Stimulated activated naive CD8-positive, alpha-beta T cell treated with anti-CD3 and anti-CD28 coated beads, Interleukin-15, Interleukin-2, amounts not matched to agents 100 U/mL and 50 U/mL, for 24 hours (primary cell): ENCODE results near the gene HMGXB3.

Experiments
- ATAC-seq: fragments of 150-1000 bp; cut with Tn5 transposase; one replicate; pipeline ENCODE4 v1.10.0; 2021
- DNase-seq: peaks from one replicate; pipeline ENCODE4 v3.0.0; 2021

The HMGXB3 gene

GRCh38 chr5:150053713-150054392 is 53.3 kb downstream of the HMGXB3 start:
- DNase-seq: no peak
- no peak for ATAC-seq

GRCh38 chr5:150054569-150054968 is 54.0 kb downstream of the HMGXB3 start:
- no peak for ATAC-seq
- DNase-seq: no peak

GRCh38 chr5:150055326-150056074 is 55.0 kb downstream of the HMGXB3 start:
- ATAC-seq (no peak), DNase-seq (no peak)

GRCh38 chr5:150056075-150056443 is 55.5 kb downstream of the HMGXB3 start:
- DNase-seq (no peak), ATAC-seq (no peak)

GRCh38 chr5:150057052-150057451 is 56.5 kb downstream of the HMGXB3 start:
- DNase-seq (no peak), ATAC-seq (no peak)

GRCh38 chr5:150057511-150057910 is 57.0 kb downstream of the HMGXB3 start:
- no peak for DNase-seq
- ATAC-seq: no peak

GRCh38 chr5:150057996-150058395 is 57.5 kb downstream of the HMGXB3 start:
- no peak for DNase-seq

GRCh38 chr5:150058480-150059126 is 58.1 kb downstream of the HMGXB3 start:
- no peak for DNase-seq
- peak; percentile 29 for ATAC-seq

More at GRCh38 chr5:150057996-150058395, 57.5 kb downstream of the HMGXB3 start:
- no peak for ATAC-seq

GRCh38 chr5:150059623-150060022 is 59.1 kb downstream of the HMGXB3 start:
- no peak for ATAC-seq

GRCh38 chr5:150060471-150060870 is 59.9 kb downstream of the HMGXB3 start:
- DNase-seq (no peak), ATAC-seq (no peak)

More at GRCh38 chr5:150059623-150060022, 59.1 kb downstream of the HMGXB3 start:
- no peak for DNase-seq

GRCh38 chr5:150061538-150061995 is 61.0 kb downstream of the HMGXB3 start:
- ATAC-seq (no peak), DNase-seq (no peak)

GRCh38 chr5:150062216-150062922 is 61.8 kb downstream of the HMGXB3 start:
- ATAC-seq (no peak), DNase-seq (no peak)

- ATAC-seq: no peak
These were observed 63.1 kb downstream of the HMGXB3 start for GRCh38 chr5:150063638-150064037.

GRCh38 chr5:150064681-150065220 is 64.2 kb downstream of the HMGXB3 start:
- DNase-seq (no peak), ATAC-seq (no peak)

More at GRCh38 chr5:150063638-150064037, 63.1 kb downstream of the HMGXB3 start:
- no peak for DNase-seq

- ATAC-seq (no peak), DNase-seq (no peak)
These were observed 64.8 kb downstream of the HMGXB3 start for GRCh38 chr5:150065346-150065745.

GRCh38 chr5:150065886-150066285 is 65.3 kb downstream of the HMGXB3 start:
- no peak for DNase-seq

GRCh38 chr5:150066436-150066835 is 65.9 kb downstream of the HMGXB3 start:
- DNase-seq (no peak), ATAC-seq (no peak)

More at GRCh38 chr5:150065886-150066285, 65.3 kb downstream of the HMGXB3 start:
- no peak for ATAC-seq

GRCh38 chr5:150066901-150067396 is 66.4 kb downstream of the HMGXB3 start:
- peak; percentile 60 for ATAC-seq
- DNase-seq: no peak

GRCh38 chr5:150067405-150067960 is 66.9 kb downstream of the HMGXB3 start:
- ATAC-seq (no peak), DNase-seq (no peak)

GRCh38 chr5:150068071-150068470 is 67.5 kb downstream of the HMGXB3 start:
- no peak for DNase-seq
- ATAC-seq: no peak

GRCh38 chr5:150068472-150068871 is 67.9 kb downstream of the HMGXB3 start:
- DNase-seq (no peak), ATAC-seq (no peak)
